ENCODE data around the gene MEGF11.

Gene MEGF11

GRCh38 chr15:66189291-66189690 is 64.3 kb downstream of the MEGF11 start:
- no peak overlapping the region for H3K27ac ChIP-seq (ENCODE audit: low read length)
- no peaks in the 10 kb centered on the region for H3K9me3 ChIP-seq (ENCODE audit: insufficient read depth, low read length)
- no peak overlapping the region for H3K4me2 ChIP-seq (ENCODE audit: low read length)
- H3K9ac ChIP-seq (ENCODE audit: low read length), result no peak overlapping the region
- no peak overlapping the region for H2AFZ ChIP-seq (ENCODE audit: low read depth, low read length)
- peaks cover 2% of the 10 kb centered on the region; the same call in 1 of the 2 replicates for H3K4me1 ChIP-seq (ENCODE audit: low read length)
- peaks cover 44% of the 10 kb centered on the region for H3K27me3 ChIP-seq (ENCODE audit: low read depth, low read length)
- H3K4me3 ChIP-seq (ENCODE audit: low read length), result no peak overlapping the region
- H3K36me3 ChIP-seq (replicated peaks; ENCODE audit: low read depth, low read length), result no peaks in the 10 kb centered on the region
- TF ChIP-seq EZH2phosphoT487 (IDR thresholded peaks at IDR 0.05; ENCODE audit: low read depth) (no peak), CTCF (IDR thresholded peaks at IDR 0.05; ENCODE audit: low read depth, low read length) (no peak)
- no peaks in the 10 kb centered on the region for H4K20me1 ChIP-seq (ENCODE audit: insufficient read depth, low read length)
- no peaks in the 10 kb centered on the region for H3K79me2 ChIP-seq (ENCODE audit: low read length)

- no peaks in the 10 kb centered on the region for H4K20me1 ChIP-seq (ENCODE audit: insufficient read depth, low read length)
- H3K9ac ChIP-seq (ENCODE audit: low read length), result no peak overlapping the region
- peaks cover 48% of the 10 kb centered on the region for H3K27me3 ChIP-seq (ENCODE audit: low read depth, low read length)
- TF ChIP-seq CTCF (IDR thresholded peaks at IDR 0.05; ENCODE audit: low read depth, low read length), result no peak
- TF ChIP-seq EZH2phosphoT487 (IDR thresholded peaks at IDR 0.05; ENCODE audit: low read depth), result no peak
- H2AFZ ChIP-seq (ENCODE audit: low read depth, low read length), result no peak overlapping the region
- H3K4me1 ChIP-seq (ENCODE audit: low read length), result peaks cover 2% of the 10 kb centered on the region; the same call in 1 of the 2 replicates
- H3K79me2 ChIP-seq (ENCODE audit: low read length), result no peaks in the 10 kb centered on the region
- H3K4me3 ChIP-seq (ENCODE audit: low read length), result no peak overlapping the region
- H3K36me3 ChIP-seq (replicated peaks; ENCODE audit: low read depth, low read length), result no peaks in the 10 kb centered on the region
- no peaks in the 10 kb centered on the region for H3K9me3 ChIP-seq (ENCODE audit: insufficient read depth, low read length)
- H3K27ac ChIP-seq (ENCODE audit: low read length), result no peak overlapping the region
- H3K4me2 ChIP-seq (ENCODE audit: low read length), result no peak overlapping the region
These were observed 65.1 kb downstream of the MEGF11 start for GRCh38 chr15:66188464-66188863.

- Histone ChIP-seq H3K36me3 (replicated peaks; ENCODE audit: low read depth, low read length) (no peaks in the 10 kb centered on the region), H3K79me2 (ENCODE audit: low read length) (no peaks in the 10 kb centered on the region), H3K27me3 (ENCODE audit: low read depth, low read length) (peaks cover 52% of the 10 kb centered on the region), H3K9me3 (ENCODE audit: insufficient read depth, low read length) (no peaks in the 10 kb centered on the region), H3K9ac (ENCODE audit: low read length) (no peak overlapping the region), H3K4me3 (ENCODE audit: low read length) (no peak overlapping the region), H3K4me1 (ENCODE audit: low read length) (peaks cover 2% of the 10 kb centered on the region; the same call in 1 of the 2 replicates), H3K4me2 (ENCODE audit: low read length) (no peak overlapping the region), H4K20me1 (ENCODE audit: insufficient read depth, low read length) (no peaks in the 10 kb centered on the region), H3K27ac (ENCODE audit: low read length) (no peak overlapping the region), H2AFZ (ENCODE audit: low read depth, low read length) (no peak overlapping the region)
- TF ChIP-seq EZH2phosphoT487 (IDR thresholded peaks at IDR 0.05; ENCODE audit: low read depth) (no peak), CTCF (IDR thresholded peaks at IDR 0.05; ENCODE audit: low read depth, low read length) (no peak)
These were observed 66.3 kb downstream of the MEGF11 start for GRCh38 chr15:66187271-66187670.

- Histone ChIP-seq H3K79me2 (ENCODE audit: low read length) (no peaks in the 10 kb centered on the region), H3K4me2 (ENCODE audit: low read length) (no peak overlapping the region), H3K27ac (ENCODE audit: low read length) (no peak overlapping the region), H3K9ac (ENCODE audit: low read length) (no peak overlapping the region), H3K9me3 (ENCODE audit: insufficient read depth, low read length) (no peaks in the 10 kb centered on the region), H3K4me3 (ENCODE audit: low read length) (no peak overlapping the region), H3K27me3 (ENCODE audit: low read depth, low read length) (peaks cover 62% of the 10 kb centered on the region), H4K20me1 (ENCODE audit: insufficient read depth, low read length) (no peaks in the 10 kb centered on the region), H3K4me1 (ENCODE audit: low read length) (peaks cover under 1% of the 10 kb centered on the region; the same call in 1 of the 2 replicates), H3K36me3 (replicated peaks; ENCODE audit: low read depth, low read length) (no peaks in the 10 kb centered on the region), H2AFZ (ENCODE audit: low read depth, low read length) (no peak overlapping the region)
- TF ChIP-seq EZH2phosphoT487 (IDR thresholded peaks at IDR 0.05; ENCODE audit: low read depth) (no peak), CTCF (IDR thresholded peaks at IDR 0.05; ENCODE audit: low read depth, low read length) (no peak)
These were observed 67.3 kb downstream of the MEGF11 start for GRCh38 chr15:66186049-66186825.

Data from OCI-LY3 (cell line).